VCaP (cell line): ENCODE data around the gene TP53I3.
"Not testable (repeated sequence)": the region's sequence is repeated elsewhere in the genome, so short reads cannot be mapped to it uniquely, and the experiment has no call there.

Experiments
- H3K27ac ChIP-seq: fragments of 450-650 bp; 2 replicates; pipeline ENCODE4 v1.5.1; 2017
- TF ChIP-seq, protein P1 (sequence below): fragments of 450-650 bp; conservative IDR thresholded peaks from 2 replicates; pipeline ENCODE4 v1.5.1; 2017; ENCODE audit warnings: mild to moderate bottlenecking, moderate library complexity

Gene TP53I3

DNA sequence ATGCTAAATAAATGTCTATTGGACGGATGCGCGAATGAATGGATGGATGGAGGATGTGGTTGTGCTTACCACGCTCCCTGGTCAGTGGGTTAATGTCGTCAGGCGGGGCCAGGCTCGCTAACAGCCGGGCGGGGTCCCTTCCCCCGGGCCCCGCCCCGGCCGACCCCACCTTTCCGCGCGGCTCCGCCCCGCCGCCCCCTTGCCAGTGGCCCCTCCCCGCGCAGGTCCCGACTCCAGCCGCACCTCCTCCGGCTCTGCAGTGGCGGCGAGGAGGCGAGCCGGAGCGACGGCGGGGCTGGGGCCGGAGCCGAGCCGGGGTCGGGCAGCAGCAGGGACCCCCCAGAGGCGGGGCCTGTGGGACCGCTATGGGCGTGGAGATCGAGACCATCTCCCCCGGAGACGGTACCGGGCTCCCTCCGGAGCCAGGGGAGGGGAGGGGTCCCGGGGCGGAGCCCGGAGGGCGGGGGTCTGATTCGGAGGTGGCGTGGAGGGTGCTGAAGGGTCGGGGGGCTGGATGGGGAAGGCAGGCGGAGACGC lies 35.1 kb downstream of the TP53I3 start, which contains the start of gene FKBP1B:
Gene FKBP1B (plus strand): TSS at position 257 of the 537 bp plus-strand sequence. CDS start 109 bp downstream, at position 366.
- TF ChIP-seq, protein P1, sequence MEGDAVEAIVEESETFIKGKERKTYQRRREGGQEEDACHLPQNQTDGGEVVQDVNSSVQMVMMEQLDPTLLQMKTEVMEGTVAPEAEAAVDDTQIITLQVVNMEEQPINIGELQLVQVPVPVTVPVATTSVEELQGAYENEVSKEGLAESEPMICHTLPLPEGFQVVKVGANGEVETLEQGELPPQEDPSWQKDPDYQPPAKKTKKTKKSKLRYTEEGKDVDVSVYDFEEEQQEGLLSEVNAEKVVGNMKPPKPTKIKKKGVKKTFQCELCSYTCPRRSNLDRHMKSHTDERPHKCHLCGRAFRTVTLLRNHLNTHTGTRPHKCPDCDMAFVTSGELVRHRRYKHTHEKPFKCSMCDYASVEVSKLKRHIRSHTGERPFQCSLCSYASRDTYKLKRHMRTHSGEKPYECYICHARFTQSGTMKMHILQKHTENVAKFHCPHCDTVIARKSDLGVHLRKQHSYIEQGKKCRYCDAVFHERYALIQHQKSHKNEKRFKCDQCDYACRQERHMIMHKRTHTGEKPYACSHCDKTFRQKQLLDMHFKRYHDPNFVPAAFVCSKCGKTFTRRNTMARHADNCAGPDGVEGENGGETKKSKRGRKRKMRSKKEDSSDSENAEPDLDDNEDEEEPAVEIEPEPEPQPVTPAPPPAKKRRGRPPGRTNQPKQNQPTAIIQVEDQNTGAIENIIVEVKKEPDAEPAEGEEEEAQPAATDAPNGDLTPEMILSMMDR, result no peak
- peak within 1 kb of the TSS; percentile 63 for H3K27ac ChIP-seq

DNA sequence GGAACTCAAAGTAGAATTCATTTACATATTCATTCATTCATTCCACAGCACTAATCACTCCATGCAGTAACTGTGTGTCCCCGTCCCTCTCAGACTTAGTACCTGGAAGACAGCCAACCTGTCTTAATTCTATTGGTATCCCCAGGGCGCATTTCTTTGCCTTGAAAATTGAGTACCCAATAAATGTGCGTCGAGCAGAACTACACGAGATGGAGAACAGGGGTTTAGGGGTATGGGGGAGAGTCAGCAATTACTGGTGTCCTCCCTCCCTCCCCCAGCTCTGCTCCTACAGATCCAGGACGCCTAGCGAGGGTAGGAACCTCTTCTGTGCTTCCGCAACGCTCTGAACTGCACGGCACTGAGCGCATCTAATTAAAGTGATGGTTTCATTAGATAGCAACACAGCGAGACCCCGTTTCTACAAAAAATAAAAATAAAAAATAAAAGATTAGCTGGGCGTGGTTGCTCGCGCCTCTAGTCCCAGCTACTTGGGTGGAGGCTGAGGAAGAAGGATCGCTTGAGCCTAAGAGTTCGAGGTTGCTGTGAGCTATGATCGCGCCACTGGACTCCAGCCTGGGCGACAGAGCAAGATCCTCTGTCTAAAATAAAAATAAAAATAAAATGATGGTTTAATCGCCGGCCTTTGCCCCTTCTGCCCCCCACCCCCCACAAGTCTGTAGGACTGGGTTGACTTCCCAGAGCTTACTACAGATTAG lies 35.7 kb downstream of the TP53I3 start:
- H3K27ac ChIP-seq, result peak overlapping the region; percentile 63; the same call in 1 of the 2 replicates
- TF ChIP-seq, protein P1, result no peak

DNA sequence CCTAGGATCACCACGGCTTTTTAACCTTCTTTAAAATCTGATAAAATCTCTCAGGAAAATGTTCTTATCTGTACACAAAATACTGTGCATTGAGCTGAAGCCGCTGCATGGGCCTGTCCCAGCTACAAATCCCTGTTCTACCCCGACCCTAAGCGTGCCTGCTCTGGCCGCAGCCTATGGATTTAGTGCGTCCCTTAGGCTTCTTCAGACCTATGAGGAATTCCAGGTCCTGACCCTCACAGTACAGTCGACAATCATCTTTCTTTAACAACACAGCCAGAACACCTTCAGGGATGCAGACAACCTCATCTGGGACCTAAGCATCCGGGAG lies 37.0 kb downstream of the TP53I3 start:
- TF ChIP-seq, protein P1, result no peak
- H3K27ac ChIP-seq, result peak overlapping the region; percentile 66

DNA sequence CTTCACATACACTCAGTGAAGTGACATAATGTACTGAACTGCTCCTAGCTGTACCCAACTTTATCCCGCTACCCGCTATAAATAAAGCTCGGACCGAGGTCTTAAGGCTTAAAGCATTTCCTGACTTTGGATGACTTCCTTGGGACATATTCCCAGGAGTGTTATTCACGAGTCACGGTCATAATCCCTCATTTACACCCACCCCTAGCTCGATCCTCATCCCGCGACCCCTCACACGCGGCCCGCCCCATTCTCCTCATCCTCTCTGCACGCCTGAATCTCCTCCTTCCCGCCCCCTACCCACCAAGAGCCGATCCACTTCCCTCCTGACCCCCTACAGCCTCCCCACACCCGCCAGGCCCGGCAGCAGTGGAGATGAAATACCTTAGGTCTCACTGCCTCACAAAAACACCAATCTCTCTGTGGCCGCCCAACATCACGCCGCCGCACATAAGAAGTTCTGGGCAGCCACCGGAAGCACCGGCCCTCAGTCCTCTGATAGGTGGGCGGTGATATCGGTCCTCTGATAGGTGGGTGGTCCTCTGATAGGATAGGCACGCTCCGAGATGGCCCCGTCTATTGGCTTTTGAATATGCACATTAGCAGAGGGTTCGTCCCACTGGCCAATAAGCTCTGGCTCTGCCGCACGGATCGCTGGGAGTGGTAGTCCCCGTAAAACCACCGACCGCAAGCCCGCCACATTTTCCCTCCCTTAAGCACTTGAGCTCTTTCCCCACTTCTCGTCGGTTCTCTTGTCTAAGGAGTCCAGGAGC lies 37.5 kb downstream of the TP53I3 start, which contains the start of gene WDCP:
Gene WDCP (minus strand): TSS at position 462 of the 773 bp plus-strand sequence. CDS start 7,897 bp downstream, outside the sequence.
- H3K27ac ChIP-seq, result peak within 1 kb of the TSS; percentile 66
- TF ChIP-seq, protein P1, result no peak

DNA sequence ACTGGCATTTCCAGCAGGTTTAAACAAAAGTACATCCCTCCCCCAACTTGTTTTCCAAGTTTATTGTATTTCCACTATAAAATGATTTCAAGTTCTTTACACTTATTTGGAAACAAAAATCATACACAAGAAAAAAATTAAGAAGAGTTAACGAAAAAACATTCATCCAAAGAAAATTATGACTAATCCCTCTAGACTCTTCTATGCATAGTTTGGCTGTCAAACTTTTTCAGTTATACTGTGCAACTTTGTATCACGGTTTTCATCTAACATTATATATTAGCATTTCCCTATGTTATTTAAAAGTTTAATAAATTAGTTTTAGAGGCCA lies 38.1 kb downstream of the TP53I3 start:
- TF ChIP-seq, protein P1, result no peak
- H3K27ac ChIP-seq, result peak overlapping the region; percentile 66; the same call in 1 of the 2 replicates

DNA sequence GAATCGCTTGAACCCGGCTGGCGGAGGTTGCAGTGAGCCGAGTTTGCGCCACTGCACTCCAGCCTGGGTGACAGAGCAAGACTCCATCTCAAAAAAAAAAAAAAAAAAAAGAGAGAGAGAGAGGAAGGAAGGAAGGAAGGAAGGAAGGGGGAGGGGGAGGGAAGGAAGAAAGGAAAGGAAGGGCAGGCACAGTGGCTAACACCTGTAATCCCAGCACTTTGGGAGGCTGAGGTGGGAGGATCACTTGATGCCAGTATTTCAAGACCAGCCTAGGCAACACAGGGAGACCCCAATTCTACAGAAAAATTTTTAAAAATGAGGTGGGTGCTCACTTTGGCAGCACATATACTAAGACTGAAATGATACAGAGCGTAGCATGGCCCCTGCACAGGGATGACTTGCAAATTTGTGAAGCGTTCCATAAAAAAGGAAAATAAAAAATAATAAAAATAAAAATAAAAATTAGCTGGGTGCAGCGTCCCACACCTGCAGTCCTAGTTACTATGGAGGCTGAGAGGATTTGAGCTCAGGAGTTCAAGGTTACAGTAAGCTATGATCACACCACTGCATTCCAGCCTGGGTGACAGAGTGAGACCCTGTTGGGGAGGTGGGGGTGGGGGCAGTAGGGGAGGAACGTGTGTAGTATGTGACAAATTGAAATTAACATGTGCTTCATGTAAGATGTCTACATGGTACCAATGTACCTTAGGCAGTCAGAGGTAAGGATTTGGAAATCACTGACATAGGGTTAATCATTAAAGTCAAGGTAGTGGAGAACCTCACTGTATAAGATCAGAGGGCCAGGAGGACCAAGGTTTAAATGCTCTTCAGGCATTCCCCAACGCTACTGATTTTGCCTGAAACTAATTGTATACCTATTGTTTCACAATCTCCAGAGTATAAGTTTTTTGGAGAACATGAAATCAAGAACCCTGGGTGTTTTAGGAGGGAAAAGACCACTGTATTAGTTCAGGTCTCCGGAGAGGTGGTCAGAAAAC lies 38.8 kb downstream of the TP53I3 start:
- no peak overlapping the region for H3K27ac ChIP-seq
- TF ChIP-seq, protein P1, result no peak

DNA sequence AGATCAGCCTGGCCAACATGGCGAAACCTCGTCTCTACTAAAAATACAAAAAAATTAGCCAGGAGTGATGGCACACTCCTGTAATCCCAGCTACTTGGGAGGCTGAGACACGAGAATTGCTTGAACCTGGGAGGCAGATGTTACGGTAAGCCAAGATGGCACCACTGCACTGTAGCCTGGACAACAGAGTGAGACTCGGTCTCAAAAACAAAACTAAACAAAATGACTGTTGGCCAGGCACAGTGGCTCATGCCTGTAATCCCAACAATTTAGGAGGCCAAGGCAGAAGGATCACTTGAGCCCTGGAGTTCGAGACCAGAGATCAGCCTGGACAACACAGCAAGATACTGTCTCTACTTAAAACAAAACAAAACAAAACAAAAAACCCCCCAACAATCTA lies 41.5 kb downstream of the TP53I3 start:
- H3K27ac ChIP-seq, result not testable (repeated sequence)
